Breast epithelium (tissue), 4 donors: Measurements from ENCODE around the gene FYB2. TPM values are rescaled to one million over a fixed set of nuclear protein-coding genes. Genes with fewer than 3 reads are reported as not detected.

ENCODE experiments used
- DNase-seq, 2 donors: peaks; one replicate each; pipeline ENCODE4 v3.0.0-alpha.2; 2019; ENCODE audit warnings: low spot score in 2 of 2
- H3K27ac ChIP-seq, 2 donors: fragments of 200-600 bp; sonication (generic) in 1 of 2; one replicate each; pipeline ENCODE4 v1.5.1; 2016 to 2019; ENCODE audit warnings: mild to moderate bottlenecking in 1 of 2
- H3K27me3 ChIP-seq, 2 donors: fragments of 200-600 bp; sonication (generic) in 1 of 2; one replicate each; pipeline versions ENCODE4 v1.5.1 to v1.6.0; 2017 to 2019; ENCODE audit warnings: control low read depth in 1 of 2, mild to moderate bottlenecking in 1 of 2
- H3K36me3 ChIP-seq: fragments of 200-600 bp; one replicate; pipeline ENCODE4 v1.5.1; 2019
- H3K4me1 ChIP-seq, 2 donors: fragments of 200-600 bp; sonication (generic); one replicate each; pipeline ENCODE4 v1.5.1; 2016 to 2019; ENCODE audit warnings: control low read depth in 1 of 2
- H3K4me3 ChIP-seq, 3 donors: fragments of 200-600 bp; sonication (generic); 1 replicate in 2 of 3; 2 replicates in 1 of 3; pipeline ENCODE4 v1.5.1; 2016 to 2019; ENCODE audit warnings: mild to moderate bottlenecking in 3 of 3, moderate library complexity in 2 of 3
- H3K9me3 ChIP-seq, 2 donors: fragments of 200-600 bp; sonication (generic) in 1 of 2; one replicate each; pipeline ENCODE4 v1.5.1; 2016 to 2019; ENCODE audit warnings: control low read depth in 1 of 2
- CTCF ChIP-seq, 3 donors: fragments of 450-650 bp; IDR thresholded peaks; one replicate each; pipeline ENCODE4 v1.5.1; 2016 to 2017; ENCODE audit warnings: antibody characterized with exemption in 3 of 3, mild to moderate bottlenecking in 3 of 3, moderate library complexity in 3 of 3
- POLR2A ChIP-seq: fragments of 450-650 bp; IDR thresholded peaks from one replicate; pipeline ENCODE4 v1.6.1; 2016; ENCODE audit warnings: antibody characterized with exemption, mild to moderate bottlenecking, moderate library complexity
- POLR2AphosphoS5 ChIP-seq, 3 donors: sonication (generic); formaldehyde crosslinking; IDR thresholded peaks; one replicate each; pipeline ENCODE4 v1.6.1; 2017; ENCODE audit warnings: antibody characterized with exemption in 3 of 3
- intact Hi-C: fragments of 100-400 bp; cut with DNase I; formaldehyde crosslinking; loops from one replicate; pipeline ENCODE4 v1.15.1; 2023; ENCODE audit warnings: low total_unique reads
- total RNA-seq, 3 donors: library from RNA; depleted of rRNA; stranded (reverse); fragments of >200 nt; gene quantifications; one replicate each; pipeline ENCODE4 v1.1.0, GENCODE V29; 2016

Gene FYB2
- total RNA-seq, 3 donors from 2014 or later = 11.3 to 22.9 TPM; not detected in 1

- Histone ChIP-seq H3K4me1 (no peaks in the 10 kb centered on the region), H3K27ac (no peak overlapping the region), H3K36me3 (no peaks in the 10 kb centered on the region), H3K27me3 (no peaks in the 10 kb centered on the region), H3K9me3 (peaks cover 0 to 5% of the 10 kb centered on the region in 2 donors), H3K4me3 (no peak overlapping the region)
- TF ChIP-seq POLR2A (no peak), POLR2AphosphoS5 (IDR thresholded peaks at IDR 0.05) (no peak), CTCF (IDR thresholded peaks at IDR 0.05) (no peak)
- DNase-seq = no peak
- intact Hi-C loops = no loop called here
These were observed 74.0 kb downstream of the FYB2 start for GRCh38 chr1:56745231-56745630.

GRCh38 chr1:56728964-56729363 is 90.2 kb downstream of the FYB2 start:
- no peaks in the 10 kb centered on the region for H3K4me1 ChIP-seq
- DNase-seq = no peak
- no peaks in the 10 kb centered on the region for H3K36me3 ChIP-seq
- H3K27ac ChIP-seq = no peak overlapping the region
- H3K9me3 ChIP-seq = no peaks in the 10 kb centered on the region
- intact Hi-C loops = no loop called here
- TF ChIP-seq POLR2AphosphoS5 (IDR thresholded peaks at IDR 0.05) = no peak
- no peak for TF ChIP-seq CTCF (IDR thresholded peaks at IDR 0.05)
- TF ChIP-seq POLR2A = no peak
- H3K27me3 ChIP-seq = no peaks in the 10 kb centered on the region
- H3K4me3 ChIP-seq = no peak overlapping the region

- TF ChIP-seq CTCF (IDR thresholded peaks at IDR 0.05) = no peak
- no peak for TF ChIP-seq POLR2AphosphoS5 (IDR thresholded peaks at IDR 0.05)
- TF ChIP-seq POLR2A = no peak
- Histone ChIP-seq H3K27me3 (no peaks in the 10 kb centered on the region), H3K4me1 (no peaks in the 10 kb centered on the region), H3K27ac (no peak overlapping the region), H3K4me3 (no peak overlapping the region), H3K9me3 (no peaks in the 10 kb centered on the region), H3K36me3 (no peaks in the 10 kb centered on the region)
- no peak for DNase-seq
- intact Hi-C loops = no loop called here
These were observed 92.5 kb downstream of the FYB2 start for GRCh38 chr1:56726706-56727105.

- no peak for DNase-seq
- H3K4me1 ChIP-seq = no peaks in the 10 kb centered on the region
- H3K36me3 ChIP-seq = no peaks in the 10 kb centered on the region
- TF ChIP-seq POLR2AphosphoS5 (IDR thresholded peaks at IDR 0.05) = no peak
- no peak for TF ChIP-seq CTCF (IDR thresholded peaks at IDR 0.05)
- TF ChIP-seq POLR2A = no peak
- H3K27me3 ChIP-seq = no peaks in the 10 kb centered on the region
- H3K4me3 ChIP-seq = no peak overlapping the region
- H3K9me3 ChIP-seq = no peaks in the 10 kb centered on the region
- intact Hi-C loops = loop anchor here (5.0 kb wide), 1 partner anchor 1447 kb away; no protein-coding TSS in a partner anchor
- no peak overlapping the region for H3K27ac ChIP-seq
These were observed 100.0 kb downstream of the FYB2 start for GRCh38 chr1:56719171-56719570.

- DNase-seq = no peak
- Histone ChIP-seq H3K27me3 (no peaks in the 10 kb centered on the region), H3K27ac (no peak overlapping the region), H3K9me3 (no peaks in the 10 kb centered on the region), H3K4me3 (no peak overlapping the region), H3K36me3 (no peaks in the 10 kb centered on the region), H3K4me1 (no peaks in the 10 kb centered on the region)
- TF ChIP-seq POLR2A (no peak), CTCF (IDR thresholded peaks at IDR 0.05) (no peak), POLR2AphosphoS5 (IDR thresholded peaks at IDR 0.05) (no peak)
- intact Hi-C loops = loop anchor here (5.0 kb wide), 1 partner anchor 1443 kb away; no protein-coding TSS in a partner anchor
These were observed 104.0 kb downstream of the FYB2 start for GRCh38 chr1:56715156-56715555.
